ENCODE data around the gene ITPR1.

The ITPR1 gene

DNA sequence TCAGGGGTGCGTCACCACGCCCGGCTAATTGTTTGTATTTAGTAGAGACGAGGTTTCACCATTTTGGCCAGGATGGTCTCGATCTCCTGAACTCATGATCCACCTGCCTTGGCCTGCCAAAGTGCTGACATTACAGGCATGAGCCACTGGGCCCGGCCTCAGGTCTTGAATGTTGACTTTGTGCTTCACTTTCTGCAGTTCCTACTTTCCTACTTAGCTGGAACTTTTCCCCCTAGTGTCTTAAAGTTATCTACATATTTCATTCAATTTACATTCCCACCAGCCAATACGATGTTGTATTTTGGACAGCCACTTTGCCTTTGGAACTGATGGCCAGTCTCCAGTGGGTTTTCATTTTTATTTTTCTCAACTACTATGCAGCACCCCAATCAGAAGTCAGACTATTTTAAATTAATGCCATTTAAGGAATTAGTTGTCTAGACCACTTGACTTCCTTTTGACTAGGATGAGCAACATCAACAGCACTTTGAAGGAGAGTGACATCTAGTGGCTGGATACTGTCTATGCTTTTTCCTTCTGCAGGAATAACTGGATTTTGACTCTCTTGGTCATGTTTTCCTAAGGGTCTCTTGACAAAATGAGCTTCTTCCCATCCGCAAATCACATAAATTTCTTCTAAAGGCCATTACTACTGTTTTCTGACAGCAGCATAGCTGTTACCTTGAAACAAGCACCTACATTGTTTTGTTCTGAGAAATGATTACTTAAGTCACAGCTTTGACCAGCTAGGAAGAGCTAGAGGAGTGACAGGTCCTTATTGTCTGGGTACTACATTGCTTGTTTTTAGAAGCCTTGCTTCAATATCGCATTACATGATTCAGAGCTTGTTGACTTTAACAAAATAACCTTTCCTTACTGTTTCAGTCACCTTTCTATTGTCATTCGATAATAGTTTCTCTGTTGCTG, 140.2 kb downstream of the ITPR1 start:
- no peak for DNase-seq (ENCODE audit: extremely low read depth in 1 of 2, low read depth in 1 of 2)

DNA sequence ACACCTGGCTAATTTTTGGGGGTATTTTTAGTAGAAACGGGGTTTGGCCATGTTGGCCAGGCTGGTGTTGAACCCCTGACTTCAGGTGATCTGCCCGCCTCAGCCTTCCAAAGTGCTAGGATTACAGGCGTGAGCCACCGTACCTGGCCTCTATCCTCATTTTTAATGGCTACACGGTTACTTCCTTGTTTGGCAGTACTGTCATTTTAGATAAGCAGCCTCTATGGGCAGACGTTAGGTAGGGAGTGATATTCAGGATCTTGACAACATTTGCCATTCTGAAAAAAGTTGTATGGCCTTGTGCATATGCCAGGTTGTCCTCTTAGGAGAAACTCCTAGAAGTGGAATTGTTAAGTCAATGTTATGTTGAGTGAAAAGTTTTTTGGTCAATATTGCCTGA, 141.7 kb downstream of the ITPR1 start:
- no peak for DNase-seq (ENCODE audit: extremely low read depth in 1 of 2, low read depth in 1 of 2)

DNA sequence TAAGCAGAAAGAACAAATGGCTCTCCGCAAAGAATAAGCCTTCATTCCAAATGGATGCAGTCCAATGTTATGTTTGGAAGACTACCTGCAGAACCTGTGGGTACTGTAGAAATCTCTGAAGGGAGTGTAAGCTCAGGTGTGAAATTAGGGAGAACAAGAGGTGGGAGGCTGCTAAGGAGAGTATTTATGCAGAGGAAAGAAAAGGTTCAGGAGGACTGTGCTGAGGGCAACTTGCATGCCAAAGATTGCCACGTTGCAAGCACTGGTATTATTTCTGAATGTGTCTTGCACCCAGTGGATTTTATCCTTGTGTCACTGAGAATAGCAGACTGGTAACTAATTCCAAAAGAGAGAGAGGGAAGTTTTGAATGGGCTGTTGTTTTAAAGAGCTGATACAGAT, 144.1 kb downstream of the ITPR1 start:
- no peak for DNase-seq (ENCODE audit: extremely low read depth in 1 of 2, low read depth in 1 of 2)

DNA sequence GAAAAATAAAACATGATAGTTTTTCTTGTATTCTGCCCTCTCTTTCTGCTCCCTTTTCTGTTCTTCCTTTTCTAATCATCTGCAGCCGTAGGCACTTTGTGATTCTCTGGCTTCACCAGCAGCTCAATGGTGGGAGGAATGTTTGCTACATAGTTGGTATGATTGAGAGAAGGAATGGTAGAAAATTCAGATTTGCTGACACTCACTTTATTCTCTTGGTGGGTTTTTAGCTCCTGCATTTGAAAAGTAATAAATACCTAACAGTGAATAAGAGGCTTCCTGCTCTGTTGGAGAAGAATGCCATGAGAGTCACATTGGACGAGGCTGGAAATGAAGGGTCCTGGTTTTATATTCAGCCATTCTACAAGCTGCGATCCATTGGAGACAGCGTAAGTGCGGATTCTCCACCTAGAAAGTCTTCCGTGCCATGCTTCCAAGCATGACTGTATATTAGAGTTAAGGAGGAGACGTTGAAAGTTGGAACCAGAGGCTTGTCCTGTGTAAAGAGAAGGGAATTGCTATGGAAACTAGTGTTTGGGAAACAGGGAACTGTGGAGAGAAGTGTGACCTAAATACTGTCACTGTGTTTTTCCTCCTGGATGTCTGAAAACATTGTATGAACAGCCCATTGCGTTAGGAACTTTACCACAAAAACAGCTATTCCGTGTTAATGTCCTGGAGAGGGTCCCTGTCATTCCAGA, 148.9 kb downstream of the ITPR1 start:
- no peak for DNase-seq (ENCODE audit: extremely low read depth in 1 of 2, low read depth in 1 of 2)

DNA sequence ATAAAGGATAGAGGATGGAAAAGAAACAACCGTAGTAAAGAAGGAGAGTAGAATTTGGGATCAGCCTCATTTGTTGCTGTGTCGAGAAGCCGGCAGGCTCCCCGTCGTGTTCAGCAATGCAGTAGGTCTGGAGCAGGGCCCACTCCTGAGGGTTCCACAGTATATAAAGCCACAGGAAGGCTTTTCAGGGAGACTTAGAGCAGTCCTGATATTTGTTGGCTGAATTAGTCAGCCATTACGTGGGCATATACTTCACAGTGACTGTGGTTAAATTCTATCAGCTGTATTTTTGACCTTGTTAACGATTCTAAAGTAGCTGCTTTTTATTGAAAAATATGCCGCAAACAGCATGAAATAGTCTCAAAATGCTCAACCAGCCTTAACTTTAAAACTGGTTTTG, 149.5 kb downstream of the ITPR1 start:
- DNase-seq (ENCODE audit: extremely low read depth in 1 of 2, low read depth in 1 of 2): no peak

DNA sequence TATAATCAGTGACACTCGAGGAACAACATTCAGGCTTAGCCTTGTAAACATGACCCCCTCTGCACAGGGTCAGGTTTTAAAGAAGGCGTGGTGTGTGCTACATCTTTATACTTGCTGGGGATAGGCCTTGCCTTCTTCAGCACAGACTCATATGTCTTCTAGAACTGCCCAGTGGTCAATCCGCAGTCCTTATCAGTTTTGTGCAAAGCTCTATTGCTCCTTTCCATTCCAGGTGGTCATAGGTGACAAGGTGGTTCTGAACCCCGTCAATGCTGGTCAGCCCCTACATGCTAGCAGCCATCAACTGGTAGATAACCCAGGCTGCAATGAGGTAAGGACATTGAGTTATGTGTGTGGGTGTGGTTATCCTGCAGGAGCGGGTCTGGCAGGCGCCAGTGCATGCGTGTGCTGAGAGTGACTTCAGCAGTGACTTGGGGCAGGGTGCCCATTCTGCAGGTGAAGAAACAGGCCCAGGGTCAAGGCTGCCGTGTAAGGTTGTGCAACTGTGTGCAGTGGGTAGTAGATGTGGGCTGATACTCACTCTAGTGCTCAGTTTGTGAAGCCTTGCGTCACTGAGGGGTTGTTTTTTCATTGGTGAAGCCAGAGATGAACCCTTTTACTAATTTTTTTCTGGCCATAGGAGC, 150.9 kb downstream of the ITPR1 start:
- no peak for DNase-seq (ENCODE audit: extremely low read depth in 1 of 2, low read depth in 1 of 2)

DNA sequence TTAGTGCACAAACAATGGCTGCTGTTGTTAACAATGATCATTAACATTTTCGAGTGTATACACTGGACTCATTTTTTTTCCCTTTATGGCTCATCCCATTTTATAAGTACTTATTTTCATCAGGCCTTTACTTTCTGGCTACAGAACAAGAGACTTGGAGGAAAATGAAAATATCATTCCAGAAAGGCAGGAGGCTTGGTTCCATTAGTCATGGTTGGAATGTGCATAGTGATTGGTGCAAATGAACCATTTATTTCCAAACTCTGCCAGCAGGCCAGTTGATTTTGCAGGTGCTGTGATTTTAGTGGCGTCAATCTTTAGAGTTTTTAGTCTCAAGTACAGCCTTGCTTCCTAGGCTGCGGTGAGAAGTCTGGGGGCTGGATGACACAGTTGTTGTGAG, 151.8 kb downstream of the ITPR1 start:
- DNase-seq (ENCODE audit: extremely low read depth in 1 of 2, low read depth in 1 of 2): no peak

DNA sequence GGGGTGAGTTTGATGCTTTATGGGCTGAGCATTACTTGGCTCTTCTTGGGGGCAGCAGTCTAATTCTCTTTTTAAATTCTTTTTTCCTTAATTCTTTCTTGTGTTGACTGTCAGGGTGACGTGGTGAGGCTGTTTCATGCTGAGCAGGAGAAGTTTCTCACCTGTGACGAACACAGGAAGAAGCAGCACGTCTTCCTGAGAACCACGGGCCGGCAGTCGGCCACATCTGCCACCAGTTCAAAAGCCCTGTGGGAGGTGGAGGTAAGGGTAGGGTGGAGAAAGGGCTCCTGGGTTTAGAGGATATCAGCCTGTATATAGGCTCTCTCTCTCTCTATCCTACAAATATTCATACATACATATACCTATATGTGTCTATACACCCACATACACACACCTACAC, 152.3 kb downstream of the ITPR1 start:
- DNase-seq (ENCODE audit: extremely low read depth in 1 of 2, low read depth in 1 of 2): no peak

DNA sequence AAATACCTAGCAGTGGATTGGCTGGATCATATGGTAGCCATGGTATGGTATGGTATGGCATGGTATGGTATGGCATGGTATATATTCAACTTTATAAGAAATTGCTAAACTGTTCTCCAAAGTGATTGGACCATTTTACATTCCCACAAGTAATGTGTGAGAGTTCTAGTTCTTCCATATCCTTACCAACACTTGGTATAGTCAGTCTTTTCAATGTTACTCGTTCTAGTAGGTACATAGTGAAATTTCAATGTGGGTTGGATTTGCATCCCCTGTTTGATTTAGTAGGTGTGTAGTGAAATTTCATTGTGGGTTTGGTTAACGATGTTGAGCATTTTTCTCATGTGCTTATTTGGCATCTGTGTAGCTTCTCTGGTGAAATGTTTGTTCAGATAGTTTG, 154.3 kb downstream of the ITPR1 start:
- no peak for DNase-seq (ENCODE audit: extremely low read depth in 1 of 2, low read depth in 1 of 2)

DNA sequence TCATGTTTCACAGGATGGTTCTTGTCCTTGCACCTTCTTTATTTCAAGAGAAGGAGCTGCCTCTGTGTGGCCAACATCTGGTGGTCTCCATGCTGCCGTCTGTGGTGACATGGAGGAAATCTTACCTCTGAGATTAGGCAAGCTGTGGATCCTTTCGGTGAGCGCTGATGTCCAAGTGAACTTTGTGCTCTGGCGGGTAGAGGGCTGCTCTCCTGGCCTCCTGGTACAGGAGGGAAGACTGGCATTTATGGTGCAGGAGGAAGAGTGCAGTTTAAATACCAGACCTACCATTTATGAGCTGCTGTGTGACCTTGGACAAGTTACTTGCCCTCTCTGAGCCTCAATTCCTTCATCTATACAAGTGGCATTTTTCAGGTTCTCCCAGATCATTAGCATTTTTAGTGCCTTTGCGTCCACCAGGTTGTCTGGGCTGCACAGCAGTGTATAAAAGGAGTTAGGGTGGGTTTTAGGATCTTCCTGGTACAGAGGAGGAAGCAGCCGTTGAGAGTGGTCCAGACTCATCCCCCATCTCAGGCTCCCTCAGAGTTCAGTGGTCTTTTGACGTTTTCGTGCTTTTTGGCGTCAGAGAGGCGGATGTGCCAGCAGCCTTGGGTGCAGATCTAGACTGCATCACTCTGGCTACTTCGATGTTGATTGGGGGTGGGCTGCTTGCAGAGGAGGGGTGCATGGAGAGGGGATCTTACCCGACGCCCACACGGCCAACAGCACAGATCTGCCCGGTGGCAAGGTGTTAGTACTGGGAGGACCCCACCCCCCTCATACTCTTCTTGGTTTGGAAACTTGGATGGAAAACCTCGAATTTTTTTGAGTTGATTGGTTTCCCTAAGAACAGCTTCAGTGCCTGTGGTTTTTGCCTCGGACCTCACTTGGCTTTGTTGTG, 162.2 kb downstream of the ITPR1 start:
- DNase-seq (ENCODE audit: extremely low read depth in 1 of 2, low read depth in 1 of 2): no peak

DNA sequence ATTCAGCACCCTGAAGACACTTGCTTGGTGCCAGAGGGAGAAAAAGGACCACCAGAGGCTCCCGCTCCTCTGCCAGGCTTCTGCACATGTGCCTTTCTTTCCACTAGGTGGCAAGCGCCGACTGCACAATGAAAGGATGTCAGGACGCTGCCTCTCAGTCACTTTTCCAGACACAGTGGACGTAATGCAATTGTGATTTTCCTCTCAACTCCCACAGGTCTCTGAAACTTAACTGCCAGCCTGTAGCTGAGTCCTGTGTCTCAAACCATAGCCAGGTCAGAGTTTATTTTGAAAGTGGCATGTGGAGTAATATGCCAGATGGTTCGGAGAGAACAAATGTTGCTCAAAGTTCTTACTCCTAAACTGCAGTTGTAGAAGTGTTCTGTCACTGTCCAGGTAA, 162.9 kb downstream of the ITPR1 start:
- DNase-seq (ENCODE audit: extremely low read depth in 1 of 2, low read depth in 1 of 2): no peak

DNA sequence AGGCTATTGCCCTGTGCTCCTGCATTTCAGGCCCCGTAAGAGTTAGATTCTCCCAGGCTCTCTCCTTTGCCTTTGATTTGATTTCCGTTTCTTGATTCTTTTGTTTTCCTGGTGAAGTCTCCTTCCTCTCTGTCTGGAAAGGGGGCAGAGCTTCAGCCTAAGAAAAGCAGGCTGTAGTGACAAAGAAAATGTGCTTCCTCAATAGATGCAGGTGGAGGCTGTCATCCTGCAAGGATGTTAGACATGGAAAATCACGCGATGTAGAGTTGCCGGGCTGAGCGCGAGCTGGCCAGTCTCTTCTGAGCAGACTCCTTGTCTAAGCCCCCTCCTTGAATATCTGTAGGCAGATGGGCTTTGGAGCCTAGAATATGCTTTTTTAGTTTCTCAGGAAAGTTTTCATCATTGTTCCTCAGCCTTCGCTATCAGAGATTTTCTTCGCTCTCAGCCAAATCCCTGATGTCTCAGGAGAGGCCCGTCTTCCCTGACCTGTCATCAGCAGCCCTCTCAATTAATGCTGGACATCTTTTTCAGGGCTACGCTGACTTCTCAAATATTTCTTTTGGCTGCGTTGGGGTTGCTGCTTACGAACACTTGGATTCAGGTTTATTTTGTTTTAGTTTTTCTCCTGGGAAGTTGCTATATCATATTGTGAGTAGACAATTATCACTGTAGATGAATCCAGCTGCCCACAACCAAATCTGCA, 163.6 kb downstream of the ITPR1 start:
- no peak for DNase-seq (ENCODE audit: extremely low read depth in 1 of 2, low read depth in 1 of 2)

DNA sequence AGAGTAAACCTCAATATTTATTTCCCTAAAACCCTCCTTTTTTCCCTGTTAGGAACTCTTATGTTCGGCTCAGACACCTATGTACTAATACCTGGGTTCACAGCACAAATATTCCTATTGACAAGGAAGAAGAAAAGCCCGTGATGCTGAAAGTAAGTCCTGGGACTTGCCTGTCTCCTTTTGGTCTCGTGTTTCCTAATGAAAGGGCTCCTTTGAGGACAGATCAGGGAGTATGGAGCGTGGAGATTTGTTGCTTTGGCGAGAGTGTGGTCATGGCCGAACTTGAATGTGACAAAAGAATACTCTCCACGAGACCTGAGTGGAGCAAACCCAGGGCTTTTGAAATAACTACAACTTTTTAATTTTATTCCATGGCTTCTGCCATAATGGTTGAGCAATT, 167.8 kb downstream of the ITPR1 start:
- no peak for DNase-seq (ENCODE audit: extremely low read depth in 1 of 2, low read depth in 1 of 2)

DNA sequence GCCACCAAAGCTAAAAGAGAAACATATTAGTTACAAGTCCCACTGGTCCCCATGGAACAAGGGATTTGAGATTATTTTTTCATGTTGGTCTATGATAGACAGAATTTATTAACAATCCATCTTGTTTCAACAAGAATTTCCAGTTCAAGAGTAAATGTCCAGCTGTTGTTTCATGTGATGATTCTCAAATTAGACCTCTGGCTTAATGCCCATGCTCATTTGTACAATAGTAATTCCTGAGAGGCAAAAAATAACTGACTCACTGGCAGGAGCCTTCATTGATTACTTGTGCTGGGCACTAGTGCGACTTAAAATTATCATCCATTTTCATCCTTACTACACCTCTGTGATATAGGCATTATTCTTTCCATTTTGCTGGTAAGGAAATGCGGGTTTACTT, 171.3 kb downstream of the ITPR1 start:
- no peak for DNase-seq (ENCODE audit: extremely low read depth in 1 of 2, low read depth in 1 of 2)

DNA sequence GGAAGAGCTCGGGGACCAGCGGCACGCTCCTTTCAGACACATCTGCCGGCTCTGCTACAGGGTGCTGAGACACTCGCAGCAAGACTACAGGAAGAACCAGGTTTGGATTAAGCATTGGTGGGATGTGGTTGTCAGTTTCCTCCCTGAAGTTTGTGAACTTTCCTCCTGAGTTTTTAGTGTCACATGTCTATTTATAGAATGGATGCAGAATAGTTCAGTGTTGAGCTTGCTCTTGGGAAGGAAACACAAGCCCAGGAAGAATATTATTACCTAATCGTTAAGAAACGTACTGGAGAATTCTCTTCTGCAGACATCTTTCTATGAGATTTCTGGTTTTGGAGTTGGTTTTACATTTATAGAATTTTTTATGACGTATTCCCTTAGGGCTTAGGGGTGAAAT, 172.0 kb downstream of the ITPR1 start:
- no peak for DNase-seq (ENCODE audit: extremely low read depth in 1 of 2, low read depth in 1 of 2)

DNA sequence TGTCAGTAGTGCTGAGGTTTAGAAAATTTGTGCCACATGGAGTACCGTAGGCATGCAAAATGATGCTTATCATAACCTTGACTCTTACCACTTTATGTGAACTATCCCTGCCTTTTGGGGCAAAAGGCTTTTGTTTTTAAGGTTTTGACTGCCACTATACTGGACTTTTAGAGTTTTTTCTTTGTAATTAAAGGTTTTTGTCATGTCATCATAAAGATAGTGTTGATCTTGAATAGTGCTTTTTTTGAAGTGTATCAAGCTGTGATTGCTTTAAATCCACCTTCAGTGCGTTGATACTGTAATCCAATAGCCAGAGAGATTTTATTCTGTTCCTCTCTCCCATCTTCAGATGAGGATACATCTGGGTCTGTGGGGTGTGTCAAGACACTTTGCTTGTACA, 172.9 kb downstream of the ITPR1 start:
- no peak for DNase-seq (ENCODE audit: extremely low read depth in 1 of 2, low read depth in 1 of 2)

DNA sequence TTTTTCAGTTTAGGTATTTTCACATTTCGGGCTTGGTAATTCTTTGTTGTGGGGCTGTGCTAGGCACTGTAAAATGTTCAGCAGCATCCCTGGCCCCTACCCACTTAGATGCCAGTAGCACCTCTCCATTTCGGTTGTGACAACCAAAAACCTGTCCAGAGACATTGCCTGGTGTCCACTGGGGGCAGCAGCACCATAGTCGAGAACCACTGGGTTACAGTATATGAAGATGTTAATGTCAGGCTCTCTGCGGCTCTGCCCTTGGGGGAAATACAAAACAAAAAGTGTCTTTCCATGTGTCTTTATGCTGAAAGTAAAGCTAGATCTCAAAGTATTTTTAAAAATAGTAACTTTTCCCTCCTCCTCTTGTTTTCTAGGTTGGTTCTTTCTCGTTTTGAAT, 177.2 kb downstream of the ITPR1 start:
- DNase-seq (ENCODE audit: extremely low read depth in 1 of 2, low read depth in 1 of 2): no peak

DNA sequence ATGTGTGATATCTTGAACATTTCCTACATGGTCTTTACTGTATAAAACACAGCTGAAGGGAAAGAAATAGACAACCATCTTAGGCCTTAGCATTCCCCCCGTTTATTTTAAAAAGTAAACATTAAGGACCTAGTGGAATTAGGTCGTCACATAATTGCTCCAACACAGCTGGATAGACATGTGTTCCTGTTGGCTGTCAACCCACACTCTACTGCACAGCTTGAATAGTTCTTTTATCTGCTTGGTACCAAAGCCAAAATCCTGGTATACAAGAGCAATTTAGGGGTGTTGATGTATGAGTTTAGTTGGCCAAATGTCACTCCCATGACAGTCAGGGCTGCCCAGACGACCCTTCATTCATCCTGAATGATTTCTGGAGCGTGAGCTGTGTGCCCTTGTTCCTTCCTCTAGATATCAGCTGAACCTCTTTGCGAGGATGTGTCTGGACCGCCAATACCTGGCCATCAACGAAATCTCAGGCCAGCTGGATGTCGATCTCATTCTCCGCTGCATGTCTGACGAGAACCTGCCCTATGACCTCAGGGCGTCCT, 179.7 kb downstream of the ITPR1 start:
- DNase-seq (ENCODE audit: extremely low read depth in 1 of 2, low read depth in 1 of 2): no peak

DNA sequence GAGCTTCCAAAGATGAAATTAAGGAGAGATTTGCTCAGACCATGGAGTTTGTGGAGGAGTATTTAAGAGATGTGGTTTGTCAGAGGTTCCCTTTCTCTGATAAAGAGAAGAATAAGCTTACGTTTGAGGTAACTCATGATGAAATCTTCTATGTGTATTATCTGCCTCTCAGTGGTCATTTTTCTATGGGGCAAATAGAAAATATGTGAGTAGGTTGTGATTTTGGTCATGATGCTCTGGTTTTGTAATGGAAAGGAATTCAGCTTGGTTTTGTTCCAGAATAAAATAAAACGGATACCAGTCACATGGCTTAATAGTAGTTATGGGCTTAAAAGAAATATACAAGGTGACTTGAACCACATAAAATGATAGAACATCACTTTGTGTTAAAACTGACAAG, 181.1 kb downstream of the ITPR1 start:
- no peak for DNase-seq (ENCODE audit: extremely low read depth in 1 of 2, low read depth in 1 of 2)

DNA sequence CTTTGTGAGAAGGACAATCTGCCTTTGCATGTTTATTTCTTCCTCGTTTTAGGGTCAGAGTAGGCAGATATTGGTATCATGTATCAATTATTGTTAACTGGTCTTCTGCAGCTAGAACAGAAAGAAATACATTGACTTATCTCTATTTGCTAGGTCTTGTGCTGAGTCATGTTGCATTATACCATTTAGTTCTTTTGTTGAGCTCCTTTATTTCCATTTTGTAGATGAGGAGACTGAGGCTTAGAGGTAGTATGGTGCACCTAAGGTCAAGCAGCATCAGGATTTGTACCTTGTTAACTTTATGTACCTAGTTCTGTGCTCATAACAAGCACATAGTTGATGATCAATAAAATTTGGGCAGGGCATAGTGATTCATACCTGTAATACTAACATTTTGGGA, 182.6 kb downstream of the ITPR1 start:
- no peak for DNase-seq (ENCODE audit: extremely low read depth in 1 of 2, low read depth in 1 of 2)
